NCI-H526 treated with DMSO at 0.1 percent for 48 hours (cell line): ENCODE data around the gene TRIM2.

Source experiments
- DNase-seq: peaks from one replicate; lab custom pipeline; 2025; lab: John Stamatoyannopoulos, UW

TRIM2 gene

GRCh38 chr4:153189016-153189801, 15.0 kb upstream of the TRIM2 start:
- no peak for DNase-seq

GRCh38 chr4:153191795-153192363, 12.4 kb upstream of the TRIM2 start:
- no peak for DNase-seq

- no peak for DNase-seq
These were observed 6.9 kb upstream of the TRIM2 start for GRCh38 chr4:153197301-153197700.

- DNase-seq, result no peak
These were observed 5.5 kb upstream of the TRIM2 start for GRCh38 chr4:153198719-153199118.

GRCh38 chr4:153203746-153204145, 497 bp upstream of the TRIM2 start:
- peak; percentile 55 for DNase-seq

GRCh38 chr4:153204728-153205648, 745 bp downstream of the TRIM2 start:
- peak; percentile 97 for DNase-seq

- peak; percentile 77 for DNase-seq
These were observed 1.5 kb downstream of the TRIM2 start for GRCh38 chr4:153205757-153206156.

GRCh38 chr4:153206534-153206933, 2.3 kb downstream of the TRIM2 start:
- peak; percentile 27 for DNase-seq

GRCh38 chr4:153207027-153207426, 2.8 kb downstream of the TRIM2 start:
- no peak for DNase-seq

- peak; percentile 46 for DNase-seq
These were observed 3.3 kb downstream of the TRIM2 start for GRCh38 chr4:153207567-153207966.

GRCh38 chr4:153209410-153209809, 5.2 kb downstream of the TRIM2 start:
- DNase-seq, result peak; percentile 98

GRCh38 chr4:153210727-153211126, 6.5 kb downstream of the TRIM2 start:
- DNase-seq, result no peak

GRCh38 chr4:153211986-153212728, 7.9 kb downstream of the TRIM2 start:
- no peak for DNase-seq

- DNase-seq, result peak; percentile 79
These were observed 8.5 kb downstream of the TRIM2 start for GRCh38 chr4:153212736-153213135.

GRCh38 chr4:153215921-153216320, 11.7 kb downstream of the TRIM2 start:
- DNase-seq, result peak; percentile 19

GRCh38 chr4:153216546-153216945, 12.3 kb downstream of the TRIM2 start:
- no peak for DNase-seq

GRCh38 chr4:153217440-153217839, 13.2 kb downstream of the TRIM2 start:
- DNase-seq, result no peak

GRCh38 chr4:153218961-153219360, 14.7 kb downstream of the TRIM2 start:
- peak; percentile 77 for DNase-seq

GRCh38 chr4:153220682-153221395, 16.6 kb downstream of the TRIM2 start:
- DNase-seq, result no peak

GRCh38 chr4:153221783-153222706, 17.8 kb downstream of the TRIM2 start:
- peak; percentile 71 for DNase-seq
